GM21526 (cell line): ENCODE data around the gene LMO3.
"Not testable (repeated sequence)": the region's sequence is repeated elsewhere in the genome, so short reads cannot be mapped to it uniquely, and the experiment has no call there.

Experiments used
- ATAC-seq: cut with Tn5 transposase; IDR thresholded peaks from one replicate; pipeline ENCODE4 v1.9.1; 2021; ENCODE audit warnings: moderate library complexity; ENCODE audit not compliant: unreplicated experiment, low FRiP score

Gene LMO3

GRCh38 chr12:16553457-16553856, 52.5 kb downstream of the LMO3 start:
- no peak for ATAC-seq

- ATAC-seq = no peak
Measured at GRCh38 chr12:16552301-16552700, 53.7 kb downstream of the LMO3 start.

GRCh38 chr12:16545836-16546235, 60.1 kb downstream of the LMO3 start:
- no peak for ATAC-seq

- no peak for ATAC-seq
Measured at GRCh38 chr12:16542586-16542985, 63.4 kb downstream of the LMO3 start.

- not testable (repeated sequence) for ATAC-seq
Measured at GRCh38 chr12:16537652-16538051, 68.3 kb downstream of the LMO3 start.

GRCh38 chr12:16531621-16532020, 74.3 kb downstream of the LMO3 start:
- ATAC-seq = no peak

- no peak for ATAC-seq
Measured at GRCh38 chr12:16530268-16530850, 75.6 kb downstream of the LMO3 start.

- ATAC-seq = no peak
Measured at GRCh38 chr12:16526693-16527092, 79.3 kb downstream of the LMO3 start.

GRCh38 chr12:16524378-16524777, 81.6 kb downstream of the LMO3 start:
- no peak for ATAC-seq

GRCh38 chr12:16523951-16524331, 82.0 kb downstream of the LMO3 start:
- ATAC-seq = no peak

- no peak for ATAC-seq
Measured at GRCh38 chr12:16523284-16523950, 82.5 kb downstream of the LMO3 start.

- no peak for ATAC-seq
Measured at GRCh38 chr12:16520328-16520727, 85.6 kb downstream of the LMO3 start.

GRCh38 chr12:16515666-16516065, 90.3 kb downstream of the LMO3 start:
- no peak for ATAC-seq

- no peak for ATAC-seq
Measured at GRCh38 chr12:16513231-16513630, 92.7 kb downstream of the LMO3 start.

GRCh38 chr12:16509411-16509810, 96.6 kb downstream of the LMO3 start:
- ATAC-seq = no peak

GRCh38 chr12:16506394-16506793, 99.6 kb downstream of the LMO3 start:
- ATAC-seq = no peak

GRCh38 chr12:16504200-16504599, 101.8 kb downstream of the LMO3 start:
- no peak for ATAC-seq

GRCh38 chr12:16499611-16500010, 106.4 kb downstream of the LMO3 start:
- ATAC-seq = no peak
